Heart left ventricle (tissue), 13 donors: ENCODE measurements around the gene COBL.

Experiments
- POLR2A ChIP-seq, 2 donors: fragments of 450-650 bp; IDR thresholded peaks; one replicate each; pipeline ENCODE4 v1.6.1; 2017; ENCODE audit warnings: antibody characterized with exemption in 2 of 2, mild to moderate bottlenecking in 2 of 2, moderate library complexity in 2 of 2
- TF ChIP-seq, protein P1 (sequence below), 12 donors: fragments of 200-600 bp; sonication (generic) in 4 of 12; IDR thresholded peaks; one replicate each; pipeline versions ENCODE4 v1.5.0 to v1.8.0; 2018 to 2022; ENCODE audit warnings: antibody characterized with exemption in 12 of 12, mild to moderate bottlenecking in 5 of 12
- donor health status: ischemic (EF 13 %, LVEDD 7.1; RV severe dilation, severe dysfunction).
- donor health status: DM: no; HTN: yes; CAD: no.
- donor health status: DM: no; HTN: no; CAD: no.
- donor health status: ischemic (EF 25% LVEDD 6.9; RV normal size, moderate dysfunction).
- donor health status: ischemic (EF 25% LVEDD 5.7; RV mildly dilated, moderate dysfunction).
- donor health status: ischemic (EF 35%, LVEDD 5.7; RV mildly dilated, moderate dysfunction).
- donor health status: nonischemic (EF 11% LVEDD 7.7; RV severe dilation, severe dysfunction).
- donor health status: DM: yes; HTN: yes; CAD: no.
- donor health status: PGD.
- donor health status: ischemic (EF 29% LVEDD 5.4; RV normal size, mild dysfunction).
- donor health status: nonischemic (EF 23%, LVEDD 6.1; RV moderate dilation, normal function).

DNA sequence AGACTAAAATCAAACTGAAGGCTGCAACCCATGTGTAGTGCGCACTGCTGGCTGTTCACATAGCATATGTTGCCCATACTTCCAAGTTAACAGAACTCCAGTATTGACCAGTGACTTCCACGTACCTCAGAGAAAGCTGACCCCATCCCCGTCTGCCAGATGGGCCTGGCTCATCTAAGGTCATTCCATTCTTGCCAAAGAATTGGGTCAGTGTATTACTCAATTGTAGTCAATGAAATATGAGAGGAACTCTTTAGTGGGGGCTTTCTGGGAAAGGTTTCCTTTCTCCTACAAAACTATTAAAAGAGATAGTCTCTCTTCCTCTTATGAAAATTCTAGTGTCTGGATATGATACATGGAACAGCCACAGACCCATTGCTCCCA, 238.6 kb downstream of the COBL start:
- TF ChIP-seq, protein P1, sequence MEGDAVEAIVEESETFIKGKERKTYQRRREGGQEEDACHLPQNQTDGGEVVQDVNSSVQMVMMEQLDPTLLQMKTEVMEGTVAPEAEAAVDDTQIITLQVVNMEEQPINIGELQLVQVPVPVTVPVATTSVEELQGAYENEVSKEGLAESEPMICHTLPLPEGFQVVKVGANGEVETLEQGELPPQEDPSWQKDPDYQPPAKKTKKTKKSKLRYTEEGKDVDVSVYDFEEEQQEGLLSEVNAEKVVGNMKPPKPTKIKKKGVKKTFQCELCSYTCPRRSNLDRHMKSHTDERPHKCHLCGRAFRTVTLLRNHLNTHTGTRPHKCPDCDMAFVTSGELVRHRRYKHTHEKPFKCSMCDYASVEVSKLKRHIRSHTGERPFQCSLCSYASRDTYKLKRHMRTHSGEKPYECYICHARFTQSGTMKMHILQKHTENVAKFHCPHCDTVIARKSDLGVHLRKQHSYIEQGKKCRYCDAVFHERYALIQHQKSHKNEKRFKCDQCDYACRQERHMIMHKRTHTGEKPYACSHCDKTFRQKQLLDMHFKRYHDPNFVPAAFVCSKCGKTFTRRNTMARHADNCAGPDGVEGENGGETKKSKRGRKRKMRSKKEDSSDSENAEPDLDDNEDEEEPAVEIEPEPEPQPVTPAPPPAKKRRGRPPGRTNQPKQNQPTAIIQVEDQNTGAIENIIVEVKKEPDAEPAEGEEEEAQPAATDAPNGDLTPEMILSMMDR (IDR thresholded peaks at IDR 0.05), result no peak
- TF ChIP-seq POLR2A (IDR thresholded peaks at IDR 0.05), result no peak
